Left lung (tissue), 10 donors: ENCODE results near the gene GPAM. TPM values are rescaled to one million over a fixed set of nuclear protein-coding genes. Genes with fewer than 3 reads are reported as not detected.

Experiments
- ATAC-seq: fragments of 200-7000 bp; cut with Tn5 transposase; one replicate; pipeline ENCODE4 v1.9.1; 2020; ENCODE audit warnings: moderate library complexity
- DNase-seq, 4 donors: peaks; one replicate each; pipeline ENCODE4 v3.0.0-alpha.2; 2013 to 2020
- H3K27ac ChIP-seq, 2 donors: fragments of 200-600 bp; sonication (generic) in 1 of 2; one replicate each; pipeline versions ENCODE4 v1.5.0 to v1.8.0; 2020 to 2021
- H3K27me3 ChIP-seq, 2 donors: fragments of 200-600 bp; sonication (generic) in 1 of 2; one replicate each; pipeline versions ENCODE4 v1.5.0 to v1.8.0; 2020 to 2021
- H3K36me3 ChIP-seq, 2 donors: fragments of 200-600 bp; sonication (generic) in 1 of 2; one replicate each; pipeline versions ENCODE4 v1.5.0 to v1.8.0; 2020 to 2021
- H3K4me1 ChIP-seq, 2 donors: fragments of 200-600 bp; one replicate each; pipeline ENCODE4 v1.8.0; 2021
- H3K4me3 ChIP-seq, 2 donors: fragments of 200-600 bp; sonication (generic) in 1 of 2; one replicate each; pipeline versions ENCODE4 v1.5.0 to v1.8.0; 2020 to 2021; ENCODE audit warnings: mild to moderate bottlenecking in 1 of 2
- H3K9me3 ChIP-seq, 2 donors: fragments of 200-600 bp; sonication (generic) in 1 of 2; one replicate each; pipeline versions ENCODE4 v1.5.0 to v1.8.0; 2020 to 2021
- intact Hi-C, 2 donors: fragments of 100-400 bp; cut with DNase I; formaldehyde crosslinking; loops; one replicate each; pipeline versions ENCODE4 v1.11.2 to v1.14.2; 2022
- polyA plus RNA-seq, 6 donors: library from polyadenylated mRNA; unstranded; fragments of 120-200 nt; gene quantifications; one replicate each; pipeline ENCODE4 v1.2.1, GENCODE V29; 2013; ENCODE audit not compliant: insufficient read length in 6 of 6
- total RNA-seq, 2 donors: library from RNA; stranded (reverse); fragmentation: NEBNext Ultra II Directional; extraction: Animal tissue kit (Norgen Biotek cat#: 25700); gene quantifications; one replicate each; pipeline ENCODE4 v1.2.1, GENCODE V29; 2021
- TF ChIP-seq, protein P1 (sequence below), 2 donors: fragments of 200-600 bp; sonication (generic) in 1 of 2; IDR thresholded peaks; one replicate each; pipeline versions ENCODE4 v1.5.0 to v1.8.0; 2021; ENCODE audit warnings: antibody characterized with exemption in 2 of 2
- donor health status: DM: no; HTN: yes; CAD: no.
- donor health status: DM: no; HTN: no; CAD: no.

The GPAM gene
- total and polyA plus RNA-seq, 8 donors, result 11.2 to 19.0 (median 17.0) TPM

DNA sequence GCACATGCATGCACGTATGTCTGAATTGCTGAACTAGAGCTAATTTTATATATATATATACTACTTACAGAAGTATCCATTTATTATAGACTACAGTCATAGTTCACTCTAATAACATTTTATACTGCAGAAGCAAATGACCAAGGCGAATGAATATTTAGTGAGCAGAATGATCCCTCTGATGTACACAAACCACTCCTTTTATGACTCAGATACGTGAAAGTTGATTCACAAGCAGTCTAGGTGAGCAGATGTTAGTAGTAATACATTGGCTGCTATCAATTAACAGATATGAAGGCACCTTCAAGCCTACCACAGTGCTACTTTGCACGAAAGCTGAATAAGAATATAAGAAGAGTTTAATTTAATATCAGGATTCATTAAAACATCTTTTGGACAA lies 10.4 kb downstream of the GPAM start:
- TF ChIP-seq, protein P1, sequence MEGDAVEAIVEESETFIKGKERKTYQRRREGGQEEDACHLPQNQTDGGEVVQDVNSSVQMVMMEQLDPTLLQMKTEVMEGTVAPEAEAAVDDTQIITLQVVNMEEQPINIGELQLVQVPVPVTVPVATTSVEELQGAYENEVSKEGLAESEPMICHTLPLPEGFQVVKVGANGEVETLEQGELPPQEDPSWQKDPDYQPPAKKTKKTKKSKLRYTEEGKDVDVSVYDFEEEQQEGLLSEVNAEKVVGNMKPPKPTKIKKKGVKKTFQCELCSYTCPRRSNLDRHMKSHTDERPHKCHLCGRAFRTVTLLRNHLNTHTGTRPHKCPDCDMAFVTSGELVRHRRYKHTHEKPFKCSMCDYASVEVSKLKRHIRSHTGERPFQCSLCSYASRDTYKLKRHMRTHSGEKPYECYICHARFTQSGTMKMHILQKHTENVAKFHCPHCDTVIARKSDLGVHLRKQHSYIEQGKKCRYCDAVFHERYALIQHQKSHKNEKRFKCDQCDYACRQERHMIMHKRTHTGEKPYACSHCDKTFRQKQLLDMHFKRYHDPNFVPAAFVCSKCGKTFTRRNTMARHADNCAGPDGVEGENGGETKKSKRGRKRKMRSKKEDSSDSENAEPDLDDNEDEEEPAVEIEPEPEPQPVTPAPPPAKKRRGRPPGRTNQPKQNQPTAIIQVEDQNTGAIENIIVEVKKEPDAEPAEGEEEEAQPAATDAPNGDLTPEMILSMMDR (IDR thresholded peaks at IDR 0.05), result no peak
- ATAC-seq (no peak), DNase-seq (no peak)
- no peaks in the 10 kb centered on the region for H3K9me3 ChIP-seq
- intact Hi-C loops, result no loop called here
- no peak overlapping the region for H3K27ac ChIP-seq
- no peak overlapping the region for H3K4me3 ChIP-seq
- no peaks in the 10 kb centered on the region for H3K4me1 ChIP-seq
- H3K27me3 ChIP-seq, result no peaks in the 10 kb centered on the region
- H3K36me3 ChIP-seq, result peaks cover 3 to 64% of the 10 kb centered on the region in 2 donors

DNA sequence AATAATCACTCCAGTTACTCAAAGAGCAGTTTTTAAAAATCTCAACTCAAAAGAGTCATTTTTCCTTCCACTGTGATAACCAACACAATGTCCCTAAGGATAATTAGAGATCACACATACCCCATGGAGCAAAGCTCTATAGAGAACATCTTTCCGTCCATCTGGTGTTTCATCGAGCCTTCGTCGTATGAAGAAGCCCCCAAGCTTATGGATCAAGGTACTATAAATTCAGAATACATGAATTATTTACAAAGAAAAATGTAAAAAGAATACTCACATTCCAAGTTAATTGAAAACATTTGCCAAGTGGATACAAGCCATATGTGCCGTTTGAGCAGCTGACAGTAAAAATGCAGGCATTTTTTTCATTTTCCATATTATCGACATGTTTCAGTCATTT lies 14.8 kb downstream of the GPAM start:
- no peaks in the 10 kb centered on the region for H3K27me3 ChIP-seq
- no peak overlapping the region for H3K27ac ChIP-seq
- ATAC-seq, result no peak
- no peaks in the 10 kb centered on the region for H3K9me3 ChIP-seq
- H3K36me3 ChIP-seq, result peaks cover 0 to 79% of the 10 kb centered on the region in 2 donors
- TF ChIP-seq, protein P1 (IDR thresholded peaks at IDR 0.05), result no peak
- H3K4me3 ChIP-seq, result no peak overlapping the region
- H3K4me1 ChIP-seq, result no peaks in the 10 kb centered on the region
- intact Hi-C loops, result no loop called here
- no peak for DNase-seq

DNA sequence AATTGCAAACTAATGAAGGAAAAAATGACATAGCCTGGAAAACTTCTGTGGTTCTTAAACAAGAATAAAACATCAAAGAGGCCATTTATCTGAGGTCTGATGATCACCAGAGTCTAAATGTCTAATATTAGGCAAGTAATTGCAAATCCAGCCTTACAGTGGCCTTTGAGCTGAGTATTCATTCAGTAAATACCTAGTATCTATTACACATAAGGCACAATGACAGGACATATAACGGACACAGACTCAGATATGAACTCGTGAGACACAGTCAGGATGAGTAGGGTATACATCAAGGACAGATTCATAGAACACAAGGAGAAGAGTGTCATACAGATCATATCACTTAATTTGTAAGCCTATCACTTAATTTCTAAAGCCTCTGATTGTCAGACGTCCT lies 16.8 kb downstream of the GPAM start:
- TF ChIP-seq, protein P1 (IDR thresholded peaks at IDR 0.05), result no peak
- ATAC-seq (no peak), DNase-seq (no peak)
- intact Hi-C loops, result no loop called here
- H3K27ac ChIP-seq, result no peak overlapping the region
- no peak overlapping the region for H3K4me3 ChIP-seq
- no peaks in the 10 kb centered on the region for H3K4me1 ChIP-seq
- no peaks in the 10 kb centered on the region for H3K27me3 ChIP-seq
- no peaks in the 10 kb centered on the region for H3K9me3 ChIP-seq
- H3K36me3 ChIP-seq, result peaks cover 0 to 77% of the 10 kb centered on the region in 2 donors

DNA sequence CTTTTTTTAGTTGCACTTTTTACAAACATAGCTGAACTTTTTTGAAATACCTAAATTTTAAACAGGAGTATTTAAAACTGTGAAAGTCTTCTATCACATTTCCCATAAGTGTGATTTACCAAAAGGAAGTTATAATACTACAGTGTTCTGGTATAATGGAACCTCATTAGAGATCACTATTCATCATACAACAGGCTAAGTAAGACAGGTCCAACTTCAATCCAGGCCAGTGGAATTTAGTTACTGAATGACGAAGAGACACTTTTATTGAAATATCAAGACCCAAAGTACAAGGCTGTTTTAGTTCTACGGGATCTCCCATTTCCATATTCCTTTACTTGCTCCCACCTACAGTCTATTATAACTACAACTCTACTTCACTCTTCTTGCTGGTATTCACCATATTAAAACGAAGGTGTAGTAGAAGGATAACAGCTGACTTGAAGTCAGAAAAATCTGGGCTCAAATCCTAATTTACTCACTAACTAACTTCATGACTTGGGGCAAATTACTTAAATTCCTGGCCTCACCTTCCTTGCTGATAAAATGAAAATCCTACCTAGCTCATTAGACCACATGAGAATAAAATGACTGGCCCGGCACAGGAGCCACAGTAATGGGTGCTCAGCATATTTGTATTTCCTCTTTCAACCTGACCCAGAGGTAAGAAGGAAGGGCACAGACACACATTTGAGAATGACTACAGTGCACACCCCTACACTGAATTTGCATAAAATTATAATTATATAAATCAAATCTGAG lies 21.6 kb downstream of the GPAM start:
- H3K27me3 ChIP-seq, result no peaks in the 10 kb centered on the region
- H3K27ac ChIP-seq, result no peak overlapping the region
- no peaks in the 10 kb centered on the region for H3K4me1 ChIP-seq
- peaks cover 0 to 97% of the 10 kb centered on the region in 2 donors for H3K36me3 ChIP-seq
- no peaks in the 10 kb centered on the region for H3K9me3 ChIP-seq
- no peak for DNase-seq
- TF ChIP-seq, protein P1 (IDR thresholded peaks at IDR 0.05), result no peak
- no peak for ATAC-seq
- intact Hi-C loops, result no loop called here
- no peak overlapping the region for H3K4me3 ChIP-seq

DNA sequence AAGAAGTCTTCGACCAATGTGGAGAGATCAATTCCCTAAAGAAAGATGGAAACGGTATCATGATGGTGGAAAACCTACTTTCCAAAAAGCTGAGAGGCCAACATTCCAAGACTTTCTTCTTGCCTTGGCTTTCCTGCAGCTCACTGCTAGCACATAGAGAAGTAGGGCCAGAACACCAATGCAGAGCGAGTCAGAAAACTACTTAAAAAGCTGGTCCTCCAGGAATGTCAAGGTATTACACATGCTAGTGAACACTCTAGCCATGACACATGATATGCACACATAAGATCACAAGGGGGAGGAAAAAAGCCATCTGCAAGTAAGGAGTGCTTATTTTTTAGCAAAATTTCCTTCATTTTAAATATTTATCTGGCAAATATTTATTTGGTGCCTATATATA lies 22.7 kb downstream of the GPAM start:
- TF ChIP-seq, protein P1 (IDR thresholded peaks at IDR 0.05), result no peak
- H3K36me3 ChIP-seq, result peaks cover 0 to 97% of the 10 kb centered on the region in 2 donors

More for the DNA sequence above, 22.7 kb downstream of the GPAM start:
- intact Hi-C loops, result no loop called here
- no peak for ATAC-seq
- no peak overlapping the region for H3K27ac ChIP-seq
- DNase-seq, result no peak
- H3K27me3 ChIP-seq, result no peaks in the 10 kb centered on the region
- no peak overlapping the region for H3K4me3 ChIP-seq
- no peaks in the 10 kb centered on the region for H3K9me3 ChIP-seq
- no peaks in the 10 kb centered on the region for H3K4me1 ChIP-seq
